Left ventricle myocardium superior (tissue), 1 donor: Measurements from ENCODE around the gene ZNF573. TPM values are rescaled to one million over a fixed set of nuclear protein-coding genes. Genes with fewer than 3 reads are reported as not detected.
A peak's percentile ranks its signal among the peaks of the same experiment; 100 is the strongest.

Experiments
- ATAC-seq: fragments of 200-7000 bp; cut with Tn5 transposase; one replicate; pipeline ENCODE4 v1.9.1; 2020; ENCODE audit warnings: mild to moderate bottlenecking, moderate library complexity
- DNase-seq: peaks from one replicate; pipeline ENCODE4 v3.0.0-alpha.2; 2020
- intact Hi-C: fragments of 100-400 bp; cut with micrococcal nuclease; formaldehyde crosslinking; loops from one replicate; pipeline ENCODE4 v1.11.0; 2022
- total RNA-seq: library from RNA; stranded (reverse); fragmentation: NEBNext Ultra II Directional; extraction: Animal tissue kit (Norgen Biotek cat#: 25700); gene quantifications from one replicate; pipeline ENCODE4 v1.2.1, GENCODE V29; 2021
- donor health status: DM: no; HTN: yes; CAD: no; lungs with severe emphysema.

ZNF573 gene
- total RNA-seq, 1 donor from 2014 or later = 10.7 TPM

DNA sequence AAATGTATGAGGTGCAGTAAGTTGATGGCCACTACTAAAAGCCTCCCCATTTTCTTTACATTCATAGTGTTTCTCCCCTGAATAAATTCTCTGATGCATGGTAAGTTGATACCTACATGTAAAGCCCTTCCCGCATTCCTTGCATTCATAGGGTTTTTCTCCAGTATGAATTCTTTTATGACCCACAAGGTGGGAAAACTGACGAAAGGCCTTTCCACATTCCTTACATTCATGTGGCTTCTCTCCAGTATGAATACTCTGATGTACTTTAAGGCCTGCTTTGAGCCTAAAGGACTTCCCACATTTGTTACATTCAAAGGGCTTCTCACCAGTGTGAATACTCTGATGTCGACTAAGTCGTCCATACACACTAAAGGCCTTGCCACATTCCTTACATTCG, 80.3 kb downstream of the ZNF573 start:
- ATAC-seq (no peak), DNase-seq (no peak)
- intact Hi-C loops = no loop called here

DNA sequence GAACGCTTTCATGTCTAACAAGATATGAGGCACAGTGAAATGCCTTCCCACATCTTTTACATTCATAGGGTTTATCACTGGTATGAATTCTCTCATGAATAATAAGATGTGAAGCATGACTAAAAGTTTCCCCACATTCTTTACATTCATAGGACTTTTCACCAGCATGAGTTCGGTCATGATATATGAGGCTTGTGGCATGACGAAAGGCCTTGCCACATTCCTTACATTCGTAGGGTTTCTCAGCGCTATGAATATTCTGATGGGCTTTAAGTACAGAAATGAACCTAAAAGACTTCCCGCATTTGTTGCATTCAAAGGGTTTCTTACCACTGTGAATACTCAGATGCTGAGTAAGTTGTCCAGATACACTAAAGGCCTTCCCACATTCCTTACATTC, 81.2 kb downstream of the ZNF573 start:
- intact Hi-C loops = no loop called here
- DNase-seq (no peak), ATAC-seq (no peak)

GRCh38 chr19:37695144-37695899, 84.1 kb downstream of the ZNF573 start:
- intact Hi-C loops = no loop called here
- DNase-seq = no peak
- no peak for ATAC-seq

DNA sequence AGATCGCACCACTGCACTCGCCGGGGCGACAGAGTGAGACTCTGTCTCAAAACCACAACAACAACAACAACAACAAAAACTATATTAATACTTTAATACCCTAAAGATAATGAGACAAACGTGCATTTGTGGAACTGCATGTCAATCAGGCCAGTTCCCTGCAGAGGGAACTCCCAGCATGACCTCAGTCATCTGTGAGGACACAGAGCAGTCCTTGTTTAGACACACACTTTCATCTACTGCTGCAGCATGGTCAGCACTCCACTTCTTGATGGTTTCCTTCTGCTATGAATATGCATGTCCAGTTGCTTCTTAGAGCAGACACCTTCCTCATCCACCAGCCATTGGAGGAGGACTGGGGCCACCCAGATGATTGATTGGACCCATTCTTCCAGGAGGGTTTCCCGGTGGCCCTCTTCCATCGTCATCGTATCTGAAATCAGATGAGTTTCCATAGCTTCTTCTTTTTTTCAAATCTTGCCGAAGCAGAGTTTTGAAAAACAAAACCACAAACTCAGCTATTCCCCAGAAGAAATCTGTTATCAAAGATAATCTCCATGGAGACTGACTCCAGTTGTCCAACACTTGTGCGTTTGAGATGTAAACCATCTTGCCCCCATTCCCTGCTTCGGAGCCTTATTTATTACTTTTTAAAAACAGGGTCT, 86.3 kb downstream of the ZNF573 start:
- intact Hi-C loops = no loop called here
- no peak for ATAC-seq

GRCh38 chr19:37691881-37692504, 87.4 kb downstream of the ZNF573 start:
- DNase-seq (peak; percentile 91), ATAC-seq (peak; percentile 99)
- intact Hi-C loops = no loop called here

More for the DNA sequence above, 86.3 kb downstream of the ZNF573 start:
- DNase-seq = no peak

Other genes starting within 250 kb of the ZNF573 start
- gene ZNF571, start 184.8 kb downstream of the ZNF573 start, total RNA-seq = 3.8 TPM
- 8.8 TPM for gene ZNF540, start 184.7 kb downstream of the ZNF573 start, total RNA-seq
- gene ZFP30, start 124.1 kb downstream of the ZNF573 start, total RNA-seq = 9.3 TPM
- gene ZNF607, start 59.8 kb downstream of the ZNF573 start, total RNA-seq = 9.3 TPM
- gene WDR87, start 127.0 kb upstream of the ZNF573 start, total RNA-seq = not detected
- 10.5 TPM for gene SIPA1L3, start 127.6 kb upstream of the ZNF573 start, total RNA-seq